Trophoblast cell (in vitro differentiated cells and primary cell): ENCODE results near the gene GRID1.

Experiments used
- DNase-seq, 2 donors: peaks; one replicate each; pipeline ENCODE4 v3.0.0-alpha.2; 2016
- H2AFZ ChIP-seq: 2 replicates; pipeline ENCODE4 v1.6.1; 2013; ENCODE audit warnings: low read length, moderate library complexity, mild to moderate bottlenecking; ENCODE audit not compliant: insufficient read depth, poor library complexity
- H2AK5ac ChIP-seq: 2 replicates; pipeline ENCODE4 v1.6.1; 2013; ENCODE audit warnings: mild to moderate bottlenecking, low read length
- H2BK120ac ChIP-seq: 2 replicates; pipeline ENCODE4 v1.6.1; 2013; ENCODE audit warnings: low read length, mild to moderate bottlenecking, moderate library complexity; ENCODE audit not compliant: insufficient read depth, poor library complexity
- H2BK12ac ChIP-seq: 2 replicates; pipeline ENCODE4 v1.6.1; 2013; ENCODE audit warnings: mild to moderate bottlenecking, low read length, moderate library complexity
- H2BK5ac ChIP-seq: 2 replicates; pipeline ENCODE4 v1.6.1; 2013; ENCODE audit warnings: low read length, low read depth, moderate library complexity, mild to moderate bottlenecking; ENCODE audit not compliant: poor library complexity
- H3K14ac ChIP-seq: 2 replicates; pipeline ENCODE4 v1.6.1; 2013; ENCODE audit warnings: mild to moderate bottlenecking, low read length
- H3K18ac ChIP-seq: 2 replicates; pipeline ENCODE4 v1.6.1; 2013; ENCODE audit warnings: mild to moderate bottlenecking, low read length
- H3K23ac ChIP-seq: 2 replicates; pipeline ENCODE4 v1.6.1; 2013; ENCODE audit warnings: low read length
- H3K27ac ChIP-seq: 2 replicates; pipeline ENCODE4 v1.5.1; 2013; ENCODE audit warnings: low read depth, mild to moderate bottlenecking, inconsistent platforms, low read length, moderate library complexity
- H3K27me3 ChIP-seq: 2 replicates; pipeline ENCODE4 v1.6.1; 2013; ENCODE audit warnings: inconsistent platforms, mild to moderate bottlenecking, low read length, moderate library complexity; ENCODE audit not compliant: insufficient read depth
- H3K36me3 ChIP-seq, 2 experiments: 1 replicate in 1 of 2; 2 replicates in 1 of 2; pipeline ENCODE4 v1.6.1; 2013; ENCODE audit warnings: low read length in 2 of 2, mild to moderate bottlenecking in 2 of 2, moderate library complexity in 1 of 2; ENCODE audit not compliant: insufficient read depth in 2 of 2, control insufficient read depth in 1 of 2
- H3K4ac ChIP-seq: 2 replicates; pipeline ENCODE4 v1.6.1; 2013; ENCODE audit warnings: low read depth, mild to moderate bottlenecking, low read length, moderate library complexity
- H3K4me1 ChIP-seq, 2 experiments: 1 replicate in 1 of 2; 2 replicates in 1 of 2; pipeline ENCODE4 v1.6.1; 2013; ENCODE audit warnings: low read length in 2 of 2, mild to moderate bottlenecking in 2 of 2, moderate library complexity in 1 of 2; ENCODE audit not compliant: insufficient read depth in 2 of 2, control insufficient read depth in 1 of 2
- H3K4me2 ChIP-seq: 2 replicates; pipeline ENCODE4 v1.6.1; 2013; ENCODE audit warnings: inconsistent platforms, mild to moderate bottlenecking, low read length, moderate library complexity
- H3K4me3 ChIP-seq: 2 replicates; pipeline ENCODE4 v1.5.1; 2013; ENCODE audit warnings: mild to moderate bottlenecking, low read depth, low read length, inconsistent platforms
- H3K79me1 ChIP-seq: one replicate; pipeline ENCODE4 v1.6.1; 2013; ENCODE audit warnings: low read length
- H3K79me2 ChIP-seq: 2 replicates; pipeline ENCODE4 v1.6.1; 2013; ENCODE audit warnings: low read length, mild to moderate bottlenecking; ENCODE audit not compliant: control insufficient read depth, insufficient read depth, poor library complexity
- H3K9ac ChIP-seq: 2 replicates; pipeline ENCODE4 v1.6.1; 2013; ENCODE audit warnings: mild to moderate bottlenecking, low read length
- H3K9me3 ChIP-seq: 2 replicates; pipeline ENCODE4 v1.6.1; 2013; ENCODE audit warnings: low read depth, mild to moderate bottlenecking, control low read depth, inconsistent platforms, low read length; ENCODE audit not compliant: insufficient read depth
- H4K12ac ChIP-seq: 2 replicates; pipeline ENCODE4 v1.6.1; 2013; ENCODE audit warnings: low read depth, mild to moderate bottlenecking, low read length, moderate library complexity
- H4K8ac ChIP-seq: 2 replicates; pipeline ENCODE4 v1.6.1; 2013; ENCODE audit warnings: low read depth, mild to moderate bottlenecking, low read length, moderate library complexity
- H4K91ac ChIP-seq: one replicate; pipeline ENCODE4 v1.6.1; 2013; ENCODE audit warnings: low read depth, mild to moderate bottlenecking, low read length, moderate library complexity
- WGBS: extraction: QIAGEN DNeasy Blood & Tissue Kit; methylation state at CpG from one replicate; pipeline ENCODE4 v1.1.7; 2013; ENCODE audit warnings: missing lambda C conversion rate; ENCODE audit not compliant: insufficient read length, insufficient coverage; ENCODE audit errors: extremely low coverage; 5-methylcytosine and 5-hydroxymethylcytosine counted together

Gene GRID1

GRCh38 chr10:86298501-86299001, 68.0 kb downstream of the GRID1 start:
- H3K4me3 ChIP-seq, result no peak overlapping the region
- H3K27ac ChIP-seq, result no peak overlapping the region
- H4K8ac ChIP-seq, result no peak overlapping the region
- peaks cover 3% of the 10 kb centered on the region for H3K9me3 ChIP-seq
- no peak overlapping the region for H4K12ac ChIP-seq
- H3K9ac ChIP-seq, result no peak overlapping the region
- no peak overlapping the region for H4K91ac ChIP-seq
- no CpG with 5 or more reads among the region's 9 CpGs for whole genome bisulfite sequencing
- H3K23ac ChIP-seq, result no peak overlapping the region
- H3K4me2 ChIP-seq, result no peak overlapping the region
- H2BK5ac ChIP-seq, result no peak overlapping the region
- H3K18ac ChIP-seq, result no peak overlapping the region
- DNase-seq, result no peak
- H2BK12ac ChIP-seq, result no peak overlapping the region
- no peaks in the 10 kb centered on the region for H3K36me3 ChIP-seq
- no peak overlapping the region for H3K14ac ChIP-seq
- H2BK120ac ChIP-seq, result no peak overlapping the region
- H3K79me1 ChIP-seq, result no peaks in the 10 kb centered on the region
- no peak overlapping the region for H2AK5ac ChIP-seq
- H3K27me3 ChIP-seq, result no peaks in the 10 kb centered on the region
- H3K4ac ChIP-seq, result no peak overlapping the region
- no peaks in the 10 kb centered on the region for H3K4me1 ChIP-seq
- no peak overlapping the region for H2AFZ ChIP-seq
- H3K79me2 ChIP-seq, result no peaks in the 10 kb centered on the region

GRCh38 chr10:86295791-86296190, 70.8 kb downstream of the GRID1 start:
- Histone ChIP-seq H3K27me3 (no peaks in the 10 kb centered on the region), H4K12ac (no peak overlapping the region), H2BK120ac (no peak overlapping the region), H3K4me3 (no peak overlapping the region), H3K18ac (no peak overlapping the region), H3K79me1 (no peaks in the 10 kb centered on the region), H2BK5ac (no peak overlapping the region), H3K23ac (no peak overlapping the region), H2AFZ (no peak overlapping the region), H3K4me1 (no peaks in the 10 kb centered on the region), H4K91ac (no peak overlapping the region), H3K36me3 (no peaks in the 10 kb centered on the region), H2AK5ac (no peak overlapping the region), H3K14ac (no peak overlapping the region), H2BK12ac (no peak overlapping the region), H3K4me2 (no peak overlapping the region), H3K27ac (no peak overlapping the region), H3K9me3 (no peaks in the 10 kb centered on the region), H3K79me2 (no peaks in the 10 kb centered on the region), H3K4ac (no peak overlapping the region), H3K9ac (no peak overlapping the region), H4K8ac (no peak overlapping the region)
- WGBS, result no CpG with 5 or more reads among the region's 3 CpGs
- DNase-seq, result no peak

- H3K27me3 ChIP-seq, result no peaks in the 10 kb centered on the region
- no peaks in the 10 kb centered on the region for H3K79me2 ChIP-seq
- H3K4ac ChIP-seq, result no peak overlapping the region
- no CpG with 5 or more reads among the region's 14 CpGs for WGBS
- H2BK5ac ChIP-seq, result no peak overlapping the region
- no peak overlapping the region for H2AK5ac ChIP-seq
- H3K79me1 ChIP-seq, result no peaks in the 10 kb centered on the region
- H3K36me3 ChIP-seq, result no peaks in the 10 kb centered on the region
- no peaks in the 10 kb centered on the region for H3K4me1 ChIP-seq
- no peak overlapping the region for H4K8ac ChIP-seq
- H3K9ac ChIP-seq, result no peak overlapping the region
- H4K12ac ChIP-seq, result no peak overlapping the region
- no peak overlapping the region for H3K4me2 ChIP-seq
- DNase-seq, result no peak
- no peak overlapping the region for H3K27ac ChIP-seq
- no peak overlapping the region for H2BK120ac ChIP-seq
- H4K91ac ChIP-seq, result no peak overlapping the region
- no peak overlapping the region for H3K4me3 ChIP-seq
- H3K14ac ChIP-seq, result no peak overlapping the region
- no peak overlapping the region for H3K23ac ChIP-seq
- H3K9me3 ChIP-seq, result no peaks in the 10 kb centered on the region
- H2AFZ ChIP-seq, result no peak overlapping the region
- H2BK12ac ChIP-seq, result no peak overlapping the region
- no peak overlapping the region for H3K18ac ChIP-seq
Measured at GRCh38 chr10:86295351-86295750, 71.2 kb downstream of the GRID1 start.

- Histone ChIP-seq H4K12ac (no peak overlapping the region), H2BK5ac (no peak overlapping the region), H3K79me2 (no peaks in the 10 kb centered on the region), H3K4ac (no peak overlapping the region), H3K14ac (no peak overlapping the region), H4K8ac (no peak overlapping the region), H3K79me1 (no peaks in the 10 kb centered on the region), H2BK120ac (no peak overlapping the region), H4K91ac (no peak overlapping the region), H3K23ac (no peak overlapping the region), H2BK12ac (no peak overlapping the region), H3K9ac (no peak overlapping the region), H3K27me3 (no peaks in the 10 kb centered on the region), H3K4me3 (peak overlapping the region; percentile 33), H2AFZ (no peak overlapping the region), H3K4me1 (no peaks in the 10 kb centered on the region), H3K36me3 (no peaks in the 10 kb centered on the region), H3K4me2 (no peak overlapping the region), H2AK5ac (no peak overlapping the region), H3K18ac (no peak overlapping the region), H3K9me3 (no peaks in the 10 kb centered on the region), H3K27ac (no peak overlapping the region)
- no CpG with 5 or more reads among the region's 16 CpGs for WGBS
- no peak for DNase-seq
Measured at GRCh38 chr10:86294346-86295265, 72.0 kb downstream of the GRID1 start.
